GM23338 (cell line): ENCODE results near the gene EPS8. TPM values are rescaled to one million over a fixed set of nuclear protein-coding genes. Genes with fewer than 3 reads are reported as not detected.

Source experiments
- ATAC-seq: fragments of 200-7000 bp; cut with Tn5 transposase; 3 replicates; pipeline ENCODE4 v1.9.1; 2020
- DNase-seq: peaks from one replicate; pipeline ENCODE4 v3.0.0-alpha.2; 2015; ENCODE audit warnings: low spot score
- H2AFZ ChIP-seq: fragments of 200-600 bp; sonication (generic); 2 replicates; pipeline ENCODE4 v1.8.0; 2016; ENCODE audit warnings: antibody characterized with exemption, mild to moderate bottlenecking, moderate library complexity
- H3F3A ChIP-seq: fragments of 200-600 bp; sonication (generic); replicated peaks from 2 replicates; pipeline ENCODE4 v1.8.0; 2017; ENCODE audit warnings: antibody characterized with exemption, mixed run types, low read depth
- H3K27ac ChIP-seq: fragments of 200-600 bp; sonication (generic); 2 replicates; pipeline ENCODE4 v1.6.1; 2016; ENCODE audit warnings: low read depth
- H3K27me3 ChIP-seq: fragments of 200-600 bp; sonication (generic); 2 replicates; pipeline ENCODE4 v1.8.0; 2016; ENCODE audit warnings: mild to moderate bottlenecking, mixed run types, moderate library complexity; ENCODE audit not compliant: insufficient read depth
- H3K36me3 ChIP-seq: fragments of 200-600 bp; sonication (generic); 2 replicates; pipeline ENCODE4 v1.8.0; 2016; ENCODE audit warnings: mild to moderate bottlenecking; ENCODE audit not compliant: insufficient read depth
- H3K4me1 ChIP-seq: fragments of 200-600 bp; sonication (generic); 2 replicates; pipeline ENCODE4 v1.8.0; 2016; ENCODE audit warnings: mild to moderate bottlenecking, moderate library complexity; ENCODE audit not compliant: insufficient read depth
- H3K4me2 ChIP-seq: fragments of 200-600 bp; sonication (generic); 2 replicates; pipeline ENCODE4 v1.7.1; 2017; ENCODE audit warnings: mixed run types
- H3K4me3 ChIP-seq: fragments of 200-600 bp; sonication (generic); 2 replicates; pipeline ENCODE4 v1.6.1; 2016; ENCODE audit warnings: mixed run types
- H3K79me2 ChIP-seq: fragments of 200-600 bp; sonication (generic); replicated peaks from 2 replicates; pipeline ENCODE4 v1.8.0; 2017; ENCODE audit warnings: mild to moderate bottlenecking; ENCODE audit not compliant: insufficient read depth
- H3K9me2 ChIP-seq: fragments of 200-600 bp; sonication (generic); 2 replicates; pipeline ENCODE4 v1.8.0; 2017; ENCODE audit not compliant: insufficient read depth
- H4K20me1 ChIP-seq: fragments of 200-600 bp; sonication (generic); replicated peaks from 2 replicates; pipeline ENCODE4 v1.8.0; 2017; ENCODE audit warnings: mild to moderate bottlenecking; ENCODE audit not compliant: insufficient read depth
- H3K27ac Mint-ChIP-seq: 2 replicates; pipeline ENCODE4 v1.8.0; 2020; ENCODE audit warnings: inconsistent platforms, mild to moderate bottlenecking, moderate library complexity, mixed read lengths
- H3K27me3 Mint-ChIP-seq: 3 replicates; pipeline ENCODE4 v1.8.0; 2022; ENCODE audit warnings: low read depth, mild to moderate bottlenecking, moderate library complexity, mixed read lengths, inconsistent platforms; ENCODE audit not compliant: insufficient read depth, poor library complexity
- H3K36me3 Mint-ChIP-seq: 3 replicates; pipeline ENCODE4 v1.8.0; 2021; ENCODE audit warnings: low read depth, mild to moderate bottlenecking, inconsistent platforms, moderate library complexity, mixed read lengths
- H3K4me1 Mint-ChIP-seq: 3 replicates; pipeline ENCODE4 v1.8.0; 2020; ENCODE audit warnings: mild to moderate bottlenecking, inconsistent platforms, mixed read lengths
- H3K4me3 Mint-ChIP-seq: 3 replicates; pipeline ENCODE4 v1.8.0; 2021; ENCODE audit warnings: moderate library complexity, mild to moderate bottlenecking, inconsistent platforms, mixed read lengths
- H3K9me3 Mint-ChIP-seq: 3 replicates; pipeline ENCODE4 v1.8.0; 2020; ENCODE audit warnings: moderate library complexity, mild to moderate bottlenecking, inconsistent platforms, mixed read lengths
- CREB1 ChIP-seq: fragments of 250-450 bp; sonication (Bioruptor Pico); IDR thresholded peaks from 2 replicates; pipeline ENCODE4 v1.5.0; 2020; ENCODE audit warnings: low read depth, mild to moderate bottlenecking, moderate library complexity
- ETS1 ChIP-seq: IDR thresholded peaks from 2 replicates; pipeline ENCODE4 v1.6.1; 2016; ENCODE audit warnings: antibody characterized with exemption
- EZH2 ChIP-seq: fragments of 200-600 bp; sonication (generic); IDR thresholded peaks from one replicate; pipeline ENCODE4 v1.8.0; 2017; ENCODE audit warnings: antibody characterized with exemption, mild to moderate bottlenecking, low read depth; ENCODE audit not compliant: unreplicated experiment
- EZH2phosphoT487 ChIP-seq: fragments of 200-600 bp; sonication (generic); IDR thresholded peaks from one replicate; pipeline ENCODE4 v1.8.1; 2018; ENCODE audit warnings: antibody characterized with exemption; ENCODE audit not compliant: unreplicated experiment
- JUNB ChIP-seq: IDR thresholded peaks from one replicate; pipeline ENCODE4 v1.6.1; 2016; ENCODE audit warnings: antibody characterized with exemption; ENCODE audit not compliant: unreplicated experiment
- NANOG ChIP-seq: IDR thresholded peaks from 2 replicates; pipeline ENCODE4 v1.6.1; 2016; ENCODE audit warnings: antibody characterized with exemption, borderline replicate concordance
- POLR2AphosphoS5 ChIP-seq: IDR thresholded peaks from 2 replicates; pipeline ENCODE4 v1.6.1; 2016; ENCODE audit warnings: antibody characterized with exemption, low read depth
- REST ChIP-seq: IDR thresholded peaks from one replicate; pipeline ENCODE4 v1.6.1; 2018; ENCODE audit warnings: antibody characterized with exemption; ENCODE audit not compliant: unreplicated experiment
- STAT1 ChIP-seq: IDR thresholded peaks from one replicate; pipeline ENCODE4 v1.6.1; 2016; ENCODE audit warnings: antibody characterized with exemption; ENCODE audit not compliant: unreplicated experiment
- ZNF331 ChIP-seq: fragments of 250-450 bp; sonication (Bioruptor Pico); IDR thresholded peaks from 2 replicates; pipeline ENCODE4 v1.5.0; 2020; ENCODE audit warnings: low read depth, mild to moderate bottlenecking, moderate library complexity
- polyA plus RNA-seq: library from polyadenylated mRNA; unstranded; fragments of >200 nt; fragmentation: Nextera tagmentation; extraction: Ambion mirVana; gene quantifications from 2 replicates; pipeline ENCODE4 v1.2.1, GENCODE V29; 2016
- total RNA-seq: library from RNA; depleted of rRNA; stranded (reverse); fragments of >200 nt; shearing (Covaris generic); gene quantifications from 2 replicates; pipeline ENCODE4 v1.2.3, GENCODE V29; 2014

Gene EPS8
- total and polyA plus RNA-seq, 2 experiments from 2014 or later: 3.5 to 5.4 TPM

- Histone ChIP-seq H3K27me3 (no peaks in the 10 kb centered on the region), H3K4me1 (no peaks in the 10 kb centered on the region), H3K4me2 (no peak overlapping the region), H3K36me3 (no peaks in the 10 kb centered on the region), H3K9me2 (no peaks in the 10 kb centered on the region), H3K27ac (no peak overlapping the region), H3K79me2 (no peaks in the 10 kb centered on the region), H3K4me3 (no peak overlapping the region), H3F3A (no peaks in the 10 kb centered on the region), H4K20me1 (no peaks in the 10 kb centered on the region), H2AFZ (no peak overlapping the region)
- peaks cover 19% of the 10 kb centered on the region for H3K4me1 Mint-ChIP-seq
- no peak overlapping the region; the same call in 1 of the 2 replicates for H3K27ac Mint-ChIP-seq
- no peaks in the 10 kb centered on the region for H3K9me3 Mint-ChIP-seq
- no peaks in the 10 kb centered on the region for H3K27me3 Mint-ChIP-seq
- no peak overlapping the region for H3K4me3 Mint-ChIP-seq
- TF ChIP-seq NANOG (no peak), REST (no peak), EZH2phosphoT487 (no peak), POLR2AphosphoS5 (no peak), STAT1 (no peak), EZH2 (no peak), CREB1 (CRISPR knock-in tag) (no peak), ETS1 (no peak), ZNF331 (CRISPR knock-in tag) (no peak)
- H3K36me3 Mint-ChIP-seq: no peaks in the 10 kb centered on the region
- DNase-seq (no peak), ATAC-seq (no peak)
Observed at GRCh38 chr12:15708396-15709076, 80.7 kb downstream of the EPS8 start.

- Histone ChIP-seq H3F3A (no peaks in the 10 kb centered on the region), H3K27ac (no peak overlapping the region), H3K4me2 (no peak overlapping the region), H3K4me1 (no peaks in the 10 kb centered on the region), H3K27me3 (no peaks in the 10 kb centered on the region), H3K36me3 (no peaks in the 10 kb centered on the region), H3K79me2 (no peaks in the 10 kb centered on the region), H3K9me2 (no peaks in the 10 kb centered on the region), H3K4me3 (no peak overlapping the region), H2AFZ (no peak overlapping the region), H4K20me1 (no peaks in the 10 kb centered on the region)
- peak overlapping the region; percentile 15; the same call in 1 of the 2 replicates for H3K27ac Mint-ChIP-seq
- H3K4me1 Mint-ChIP-seq: peaks cover 19% of the 10 kb centered on the region
- H3K9me3 Mint-ChIP-seq: no peaks in the 10 kb centered on the region
- no peak overlapping the region for H3K4me3 Mint-ChIP-seq
- ATAC-seq: no peak
- H3K36me3 Mint-ChIP-seq: no peaks in the 10 kb centered on the region
- H3K27me3 Mint-ChIP-seq: no peaks in the 10 kb centered on the region
- no peak for DNase-seq
- TF ChIP-seq EZH2phosphoT487 (no peak), REST (no peak), CREB1 (CRISPR knock-in tag) (no peak), JUNB (no peak), STAT1 (no peak), ZNF331 (CRISPR knock-in tag) (no peak), EZH2 (no peak)
Observed at GRCh38 chr12:15707516-15708199, 81.5 kb downstream of the EPS8 start.
